Epithelial cell of umbilical artery (primary cell): ENCODE measurements around the gene PRDM1. TPM values are rescaled to one million over a fixed set of nuclear protein-coding genes. Genes with fewer than 3 reads are reported as not detected.

Experiments
- total RNA-seq: library from RNA; depleted of rRNA; stranded (reverse); fragments of >200 nt; gene quantifications from 2 replicates; pipeline ENCODE4 v1.2.3, GENCODE V29; 2014

The PRDM1 gene
- 0.30 and 1.3 TPM in 2 replicates for total RNA-seq

GRCh38 chr6:106085984-106086813 lies at the start of gene PRDM1:
Gene PRDM1 (plus strand): TSS chr6:106086336. CDS start chr6:106086554, 218 bp downstream.

Other genes starting within 250 kb of the PRDM1 start
- 62.6 and 66.6 TPM in 2 replicates for gene ATG5, start 239.4 kb downstream of the PRDM1 start, total RNA-seq